Measurements from ENCODE around the gene TBCEL. TPM values are rescaled to one million over a fixed set of nuclear protein-coding genes. Genes with fewer than 3 reads are reported as not detected.

The TBCEL gene
- total RNA-seq, 6 experiments from 2014 or later, result 15.0 to 23.4 (median 18.2) TPM

DNA sequence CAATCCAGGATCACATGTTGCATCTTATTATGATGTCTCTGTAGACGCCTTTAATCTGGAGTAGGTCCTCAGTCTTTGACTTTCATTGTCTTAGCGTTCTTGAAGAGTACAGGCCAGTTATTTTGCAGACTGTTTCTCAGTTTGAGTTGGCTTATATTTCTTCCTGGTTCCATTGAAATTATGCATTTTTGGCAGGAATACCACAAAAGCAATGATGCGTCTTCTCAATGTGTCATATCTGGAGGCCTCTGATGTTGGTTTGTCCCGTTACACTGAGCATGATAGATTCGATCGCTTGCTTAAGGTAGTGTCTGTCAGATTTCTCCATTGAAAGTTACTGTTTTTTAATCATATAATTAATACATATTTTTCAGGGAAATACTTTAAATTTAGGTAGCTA is 107.8 kb downstream of the TBCEL start:
- no peak for DNase-seq
- H3K4me1 Mint-ChIP-seq (ENCODE audit: low read depth), result peaks cover 10% of the 10 kb centered on the region; the same call in 1 of the 2 replicates
- no peak for TF ChIP-seq CTCF (IDR thresholded peaks at IDR 0.05)
- no peak overlapping the region for H3K4me3 Mint-ChIP-seq
- peaks cover 12% of the 10 kb centered on the region; the same call in 1 of the 2 replicates for H3K9me3 Mint-ChIP-seq
- peaks cover 20% of the 10 kb centered on the region for H3K27me3 Mint-ChIP-seq (ENCODE audit: insufficient read depth)
- no peaks in the 10 kb centered on the region for H3K36me3 Mint-ChIP-seq (ENCODE audit: low read depth)
- no peak overlapping the region for H3K27ac Mint-ChIP-seq

- H3K27ac Mint-ChIP-seq, result no peak overlapping the region
- no peaks in the 10 kb centered on the region for H3K36me3 Mint-ChIP-seq (ENCODE audit: low read depth)
- DNase-seq, result peak; percentile 21
- TF ChIP-seq CTCF (IDR thresholded peaks at IDR 0.05), result 0 out of 2 replicates have a peak, but pooled peaks have one; percentile 37
- peaks cover 18% of the 10 kb centered on the region for H3K27me3 Mint-ChIP-seq (ENCODE audit: insufficient read depth)
- H3K4me1 Mint-ChIP-seq (ENCODE audit: low read depth), result peaks cover 10% of the 10 kb centered on the region; the same call in 1 of the 2 replicates
- H3K9me3 Mint-ChIP-seq, result peaks cover 12% of the 10 kb centered on the region; the same call in 1 of the 2 replicates
- no peak overlapping the region for H3K4me3 Mint-ChIP-seq
Observed at GRCh38 chr11:121132211-121132976, 108.5 kb downstream of the TBCEL start.

DNA sequence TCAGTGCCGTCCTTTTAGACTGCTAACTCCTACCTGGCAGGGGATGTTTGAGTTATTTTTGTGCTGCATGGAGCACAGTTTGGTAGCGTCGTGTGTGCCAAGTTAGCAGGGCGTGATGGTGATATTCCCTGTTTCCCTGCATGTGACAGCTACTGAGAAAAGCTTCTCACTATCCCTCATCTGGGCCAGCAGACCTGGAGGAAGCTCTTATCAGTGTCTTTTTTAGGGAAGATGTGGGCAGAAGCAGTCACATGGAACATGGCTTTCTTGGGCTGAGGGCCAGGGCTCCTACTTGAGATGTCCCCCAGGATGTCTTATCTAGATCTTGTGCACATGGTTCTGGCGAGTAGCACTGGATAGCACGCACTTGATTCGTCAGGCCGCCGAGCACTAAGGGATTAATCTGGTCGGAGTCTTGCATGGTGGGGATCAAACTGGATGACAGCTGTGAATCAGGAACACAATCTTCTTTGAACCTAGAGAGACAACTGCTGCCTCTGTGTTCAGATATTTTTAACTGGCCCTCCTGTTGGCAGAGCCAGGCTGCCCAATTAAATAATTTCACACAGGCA is 110.9 kb downstream of the TBCEL start:
- H3K4me1 Mint-ChIP-seq (ENCODE audit: low read depth), result peaks cover 10% of the 10 kb centered on the region; the same call in 1 of the 2 replicates
- H3K36me3 Mint-ChIP-seq (ENCODE audit: low read depth), result no peaks in the 10 kb centered on the region
- no peak for TF ChIP-seq CTCF (IDR thresholded peaks at IDR 0.05)
- H3K4me3 Mint-ChIP-seq, result no peak overlapping the region
- H3K27me3 Mint-ChIP-seq (ENCODE audit: insufficient read depth), result peaks cover 16% of the 10 kb centered on the region
- DNase-seq, result no peak
- H3K9me3 Mint-ChIP-seq, result no peaks in the 10 kb centered on the region
- no peak overlapping the region for H3K27ac Mint-ChIP-seq

DNA sequence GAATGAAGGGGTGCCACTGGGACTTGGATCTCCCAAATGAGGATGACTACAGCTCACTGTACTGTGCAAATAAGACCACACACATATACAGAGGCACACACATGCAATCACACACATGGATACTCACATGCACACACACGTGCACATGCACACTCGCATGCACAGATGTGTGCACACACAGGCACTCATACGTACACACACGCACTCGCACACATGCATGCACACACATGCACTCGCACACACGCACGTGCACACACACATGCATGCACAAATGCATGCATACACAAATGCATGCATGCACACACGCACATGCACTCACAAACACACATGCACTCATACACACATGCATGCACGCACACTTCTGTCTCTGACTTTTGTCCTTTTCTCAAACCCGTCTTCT is 113.1 kb downstream of the TBCEL start:
- H3K36me3 Mint-ChIP-seq (ENCODE audit: low read depth), result no peaks in the 10 kb centered on the region
- H3K4me1 Mint-ChIP-seq (ENCODE audit: low read depth), result peaks cover 5% of the 10 kb centered on the region; the same call in 1 of the 2 replicates
- TF ChIP-seq CTCF (IDR thresholded peaks at IDR 0.05), result no peak
- no peaks in the 10 kb centered on the region for H3K9me3 Mint-ChIP-seq
- H3K27ac Mint-ChIP-seq, result no peak overlapping the region
- no peak overlapping the region for H3K4me3 Mint-ChIP-seq
- H3K27me3 Mint-ChIP-seq (ENCODE audit: insufficient read depth), result peaks cover 23% of the 10 kb centered on the region
- no peak for DNase-seq

- Mint-ChIP-seq H3K4me1 (ENCODE audit: low read depth) (no peaks in the 10 kb centered on the region), H3K9me3 (no peaks in the 10 kb centered on the region), H3K27me3 (ENCODE audit: insufficient read depth) (peaks cover 26% of the 10 kb centered on the region)
Observed at GRCh38 chr11:121138259-121138658, 114.4 kb downstream of the TBCEL start.

More at GRCh38 chr11:121138259-121138658, 114.4 kb downstream of the TBCEL start:
- Mint-ChIP-seq H3K27ac (no peak overlapping the region), H3K36me3 (ENCODE audit: low read depth) (no peaks in the 10 kb centered on the region), H3K4me3 (no peak overlapping the region)
- TF ChIP-seq CTCF (IDR thresholded peaks at IDR 0.05), result no peak
- no peak for DNase-seq
